SJSA1 (cell line): Measurements from ENCODE around the gene ACOXL. TPM values are rescaled to one million over a fixed set of nuclear protein-coding genes. Genes with fewer than 3 reads are reported as not detected.

Source experiments
- DNase-seq, 2 experiments: peaks; one replicate each; pipeline ENCODE4 v3.0.0-alpha.2; 2015 to 2020; ENCODE audit warnings: low spot score in 2 of 2, low read depth in 1 of 2
- H3K27ac ChIP-seq: fragments of 250-450 bp; sonication (Bioruptor Pico); 2 replicates; pipeline ENCODE4 v1.5.1; 2020; ENCODE audit warnings: mild to moderate bottlenecking, moderate library complexity
- H3K27me3 ChIP-seq: fragments of 250-450 bp; sonication (Bioruptor Pico); replicated peaks from 2 replicates; pipeline ENCODE4 v1.5.1; 2020; ENCODE audit warnings: mild to moderate bottlenecking, moderate library complexity
- H3K36me3 ChIP-seq: fragments of 250-450 bp; sonication (Bioruptor Pico); 2 replicates; pipeline ENCODE4 v1.5.1; 2020; ENCODE audit warnings: mild to moderate bottlenecking
- H3K4me1 ChIP-seq: fragments of 250-450 bp; sonication (Bioruptor Pico); replicated peaks from 2 replicates; pipeline ENCODE4 v1.6.1; 2021; ENCODE audit warnings: mild to moderate bottlenecking
- H3K4me3 ChIP-seq: fragments of 250-450 bp; sonication (Bioruptor Pico); 2 replicates; pipeline ENCODE4 v1.5.1; 2020; ENCODE audit warnings: mild to moderate bottlenecking
- H3K9me3 ChIP-seq: fragments of 250-450 bp; sonication (Bioruptor Pico); replicated peaks from 2 replicates; pipeline ENCODE4 v1.5.1; 2020; ENCODE audit warnings: mild to moderate bottlenecking
- total RNA-seq: library from RNA; depleted of rRNA; stranded (reverse); fragments of >200 nt; shearing (Covaris generic); gene quantifications from 2 replicates; pipeline ENCODE4 v1.2.3, GENCODE V29; 2014

Gene ACOXL
- total RNA-seq, 1 experiment from 2014 or later = not detected

DNA sequence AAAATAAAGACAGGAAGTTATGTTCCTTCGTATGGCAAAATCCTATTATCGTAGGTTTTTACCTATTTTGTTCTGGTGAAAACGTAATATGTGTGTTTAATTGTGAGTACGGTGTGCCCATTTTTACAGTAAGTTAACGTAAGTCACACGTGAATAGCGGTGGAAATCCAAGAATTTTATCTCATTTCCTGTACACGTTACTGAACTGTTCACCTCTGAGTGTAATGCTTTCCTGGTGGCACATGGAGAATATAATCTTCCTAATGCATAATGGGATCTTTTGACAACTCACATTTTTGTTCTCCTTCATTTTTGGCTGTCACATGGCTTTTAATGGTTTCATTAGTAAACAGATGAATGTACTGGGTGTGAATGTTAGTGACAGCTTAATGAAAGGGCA, 416.6 kb downstream of the ACOXL start:
- no peak overlapping the region for H3K27ac ChIP-seq
- no peak overlapping the region for H3K4me3 ChIP-seq
- H3K9me3 ChIP-seq = no peaks in the 10 kb centered on the region
- H3K27me3 ChIP-seq = no peaks in the 10 kb centered on the region
- no peaks in the 10 kb centered on the region for H3K36me3 ChIP-seq
- H3K4me1 ChIP-seq = no peaks in the 10 kb centered on the region
- no peak for DNase-seq

DNA sequence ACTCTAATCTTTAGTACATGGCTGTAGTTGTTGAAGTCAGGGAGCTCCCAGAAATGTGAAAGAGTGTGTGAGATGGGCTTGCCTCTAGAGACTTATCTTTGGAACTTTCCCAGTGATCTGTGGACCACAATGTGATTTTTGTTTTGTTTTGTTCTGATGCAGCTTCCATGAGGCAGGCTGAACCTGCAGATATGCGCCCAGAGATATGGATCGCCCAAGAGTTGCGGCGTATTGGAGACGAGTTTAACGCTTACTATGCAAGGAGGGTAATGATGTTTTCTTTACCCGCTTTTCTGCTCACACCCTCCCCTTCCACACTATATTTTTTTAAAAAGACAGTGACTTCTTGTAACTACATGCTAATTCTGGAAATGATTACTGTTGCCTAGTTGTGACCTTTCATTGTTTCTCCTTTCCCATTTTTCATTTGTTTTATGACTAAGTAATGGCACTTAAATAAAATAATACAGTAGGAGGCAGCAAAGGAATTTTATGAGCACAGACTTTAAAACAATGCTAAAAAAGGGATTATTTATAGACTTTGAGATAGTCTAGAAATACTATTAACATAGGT, 417.6 kb downstream of the ACOXL start:
- Histone ChIP-seq H3K27me3 (no peaks in the 10 kb centered on the region), H3K9me3 (no peaks in the 10 kb centered on the region), H3K4me3 (no peak overlapping the region), H3K27ac (no peak overlapping the region), H3K4me1 (no peaks in the 10 kb centered on the region), H3K36me3 (no peaks in the 10 kb centered on the region)
- DNase-seq = no peak

GRCh38 chr2:111154758-111155157, 422.4 kb downstream of the ACOXL start:
- no peak for DNase-seq
- no peaks in the 10 kb centered on the region for H3K9me3 ChIP-seq

DNA sequence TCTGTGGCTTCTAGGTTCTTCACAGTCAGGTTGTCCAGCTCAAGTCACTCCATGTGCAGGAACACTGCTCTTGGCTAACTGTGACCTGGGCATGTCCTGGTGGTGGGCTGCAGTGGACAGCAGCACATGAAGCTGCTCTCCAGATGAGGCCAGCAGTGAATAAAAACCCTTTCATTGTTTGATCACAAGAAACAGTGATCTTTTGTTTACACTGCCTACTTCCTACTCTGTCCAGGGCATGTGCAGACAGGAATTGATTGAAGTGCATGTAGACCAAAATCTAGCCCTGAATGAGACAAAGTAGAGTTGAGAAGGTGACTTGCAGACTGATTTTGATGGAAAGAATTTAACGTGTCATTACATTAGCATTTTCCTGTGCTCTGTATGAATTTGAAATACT, 423.2 kb downstream of the ACOXL start:
- Histone ChIP-seq H3K4me3 (no peak overlapping the region), H3K36me3 (no peaks in the 10 kb centered on the region), H3K27me3 (no peaks in the 10 kb centered on the region), H3K9me3 (no peaks in the 10 kb centered on the region), H3K27ac (no peak overlapping the region), H3K4me1 (peaks cover 12% of the 10 kb centered on the region)
- no peak for DNase-seq

More at GRCh38 chr2:111154758-111155157, 422.4 kb downstream of the ACOXL start:
- no peak overlapping the region for H3K27ac ChIP-seq
- H3K4me3 ChIP-seq = no peak overlapping the region
- no peaks in the 10 kb centered on the region for H3K27me3 ChIP-seq
- H3K4me1 ChIP-seq = peaks cover 4% of the 10 kb centered on the region
- H3K36me3 ChIP-seq = no peaks in the 10 kb centered on the region

GRCh38 chr2:111156529-111156928, 424.2 kb downstream of the ACOXL start:
- H3K27me3 ChIP-seq = no peaks in the 10 kb centered on the region
- H3K36me3 ChIP-seq = no peaks in the 10 kb centered on the region
- no peak for DNase-seq
- no peak overlapping the region for H3K27ac ChIP-seq
- H3K4me3 ChIP-seq = no peak overlapping the region
- H3K4me1 ChIP-seq = peaks cover 22% of the 10 kb centered on the region
- H3K9me3 ChIP-seq = no peaks in the 10 kb centered on the region

DNA sequence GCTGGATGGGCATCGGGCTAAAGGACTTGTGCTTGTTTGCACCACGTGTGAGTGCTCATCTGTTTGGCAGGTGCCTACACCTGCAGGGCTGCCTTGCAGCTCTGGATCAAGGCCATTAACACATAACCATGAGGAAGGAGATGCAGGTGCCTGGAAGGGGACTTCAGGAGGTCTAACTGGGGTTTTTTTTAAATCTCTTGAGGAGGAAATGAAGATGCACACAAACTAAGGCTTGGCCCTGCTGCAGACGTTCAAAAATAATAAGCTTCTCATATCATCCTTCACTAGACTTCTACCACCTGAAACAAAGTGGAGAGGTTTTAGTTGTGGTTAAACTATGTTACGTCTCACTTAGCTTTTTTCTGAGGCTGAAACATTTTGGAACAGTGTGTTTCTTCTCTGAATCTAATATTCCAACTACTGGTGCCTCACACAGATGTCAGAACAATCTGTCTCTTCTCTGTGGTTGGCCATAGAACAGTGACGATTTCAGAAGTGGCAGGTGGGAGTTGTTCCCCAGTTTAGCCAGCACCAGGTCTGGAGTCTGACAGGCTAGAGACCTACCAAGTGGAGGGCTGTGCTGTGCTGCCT, 424.8 kb downstream of the ACOXL start:
- Histone ChIP-seq H3K4me3 (no peak overlapping the region), H3K9me3 (no peaks in the 10 kb centered on the region), H3K36me3 (no peaks in the 10 kb centered on the region), H3K27me3 (no peaks in the 10 kb centered on the region), H3K4me1 (peaks cover 24% of the 10 kb centered on the region), H3K27ac (no peak overlapping the region)
- no peak for DNase-seq

DNA sequence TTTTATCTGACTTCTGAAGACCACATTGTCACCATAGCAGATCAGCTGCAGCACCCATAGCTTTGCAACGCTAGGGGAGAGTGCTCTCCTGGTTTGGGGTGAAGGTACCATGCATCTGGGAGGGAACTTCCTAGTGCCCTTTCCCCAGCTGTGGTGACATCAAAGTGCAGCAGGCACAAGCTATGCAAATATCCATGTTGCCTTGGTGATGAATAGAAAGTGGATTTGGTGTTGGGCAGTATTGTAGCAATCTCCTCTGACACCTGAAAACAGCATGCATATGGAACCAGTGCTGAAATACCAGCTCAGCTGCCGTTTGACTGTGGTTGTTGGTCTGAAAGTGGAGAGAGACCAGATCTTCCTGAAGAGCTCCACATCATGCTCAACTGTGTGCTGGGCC, 425.4 kb downstream of the ACOXL start:
- no peak for DNase-seq
- no peaks in the 10 kb centered on the region for H3K27me3 ChIP-seq
- peaks cover 29% of the 10 kb centered on the region for H3K4me1 ChIP-seq
- H3K27ac ChIP-seq = no peak overlapping the region
- H3K4me3 ChIP-seq = no peak overlapping the region
- no peaks in the 10 kb centered on the region for H3K9me3 ChIP-seq
- no peaks in the 10 kb centered on the region for H3K36me3 ChIP-seq

DNA sequence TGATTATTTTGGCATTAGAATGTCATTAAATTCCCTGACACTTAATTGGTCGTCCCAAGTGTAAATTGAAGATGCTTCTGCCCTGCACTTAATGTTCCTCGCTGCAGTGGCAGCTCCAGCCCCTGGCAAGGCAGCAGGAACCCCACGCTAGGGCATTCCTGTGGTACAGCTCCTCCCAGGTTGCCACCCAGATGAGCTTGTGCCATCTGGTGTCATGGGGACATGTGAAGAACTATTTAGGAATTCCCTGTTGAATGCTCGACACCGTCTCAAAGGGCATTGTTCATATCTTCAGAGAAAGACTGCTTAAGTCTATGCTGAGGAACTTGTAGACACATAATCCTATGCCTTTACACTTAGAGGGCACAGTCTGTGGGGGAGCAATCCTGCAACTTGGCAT, 427.3 kb downstream of the ACOXL start:
- H3K27me3 ChIP-seq = no peaks in the 10 kb centered on the region
- H3K4me3 ChIP-seq = no peak overlapping the region
- no peak overlapping the region for H3K27ac ChIP-seq
- no peaks in the 10 kb centered on the region for H3K9me3 ChIP-seq
- H3K4me1 ChIP-seq = peaks cover 37% of the 10 kb centered on the region
- H3K36me3 ChIP-seq = no peaks in the 10 kb centered on the region
- no peak for DNase-seq

- peak; percentile 49 to 53 for DNase-seq
- no peak overlapping the region for H3K27ac ChIP-seq
- no peaks in the 10 kb centered on the region for H3K27me3 ChIP-seq
- no peaks in the 10 kb centered on the region for H3K9me3 ChIP-seq
- H3K4me3 ChIP-seq = no peak overlapping the region
- no peaks in the 10 kb centered on the region for H3K36me3 ChIP-seq
- H3K4me1 ChIP-seq = peaks cover 37% of the 10 kb centered on the region
Measured at GRCh38 chr2:111160758-111161157, 428.4 kb downstream of the ACOXL start.

DNA sequence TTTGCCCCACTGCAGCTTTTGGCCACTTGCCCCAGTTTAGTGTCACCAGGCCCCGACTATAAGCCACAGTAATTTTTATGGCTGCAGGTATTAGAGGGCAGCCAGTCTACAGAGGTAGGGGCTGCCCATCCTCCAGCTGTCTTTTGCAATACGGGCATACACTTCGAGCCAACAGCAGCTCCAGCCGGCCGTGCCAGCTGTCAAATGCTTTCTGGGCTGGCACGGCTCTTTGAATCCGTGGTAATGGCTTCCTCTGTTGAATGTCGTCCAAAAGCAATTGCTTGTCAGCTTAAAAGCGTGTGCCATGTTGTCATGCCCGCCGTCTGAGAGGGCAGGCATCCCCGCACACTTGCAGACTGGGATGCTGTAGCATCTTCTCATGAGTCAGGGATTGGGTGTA, 429.6 kb downstream of the ACOXL start:
- Histone ChIP-seq H3K9me3 (no peaks in the 10 kb centered on the region), H3K27ac (no peak overlapping the region), H3K4me3 (no peak overlapping the region), H3K4me1 (peaks cover 37% of the 10 kb centered on the region), H3K27me3 (no peaks in the 10 kb centered on the region), H3K36me3 (no peaks in the 10 kb centered on the region)
- no peak for DNase-seq

GRCh38 chr2:111162718-111163331, 430.5 kb downstream of the ACOXL start:
- H3K27ac ChIP-seq = no peak overlapping the region
- H3K4me1 ChIP-seq = peaks cover 40% of the 10 kb centered on the region
- H3K9me3 ChIP-seq = no peaks in the 10 kb centered on the region
- H3K36me3 ChIP-seq = no peaks in the 10 kb centered on the region
- H3K27me3 ChIP-seq = no peaks in the 10 kb centered on the region
- no peak overlapping the region for H3K4me3 ChIP-seq
- peak in 1 of 2 experiments; percentile 24 for DNase-seq

DNA sequence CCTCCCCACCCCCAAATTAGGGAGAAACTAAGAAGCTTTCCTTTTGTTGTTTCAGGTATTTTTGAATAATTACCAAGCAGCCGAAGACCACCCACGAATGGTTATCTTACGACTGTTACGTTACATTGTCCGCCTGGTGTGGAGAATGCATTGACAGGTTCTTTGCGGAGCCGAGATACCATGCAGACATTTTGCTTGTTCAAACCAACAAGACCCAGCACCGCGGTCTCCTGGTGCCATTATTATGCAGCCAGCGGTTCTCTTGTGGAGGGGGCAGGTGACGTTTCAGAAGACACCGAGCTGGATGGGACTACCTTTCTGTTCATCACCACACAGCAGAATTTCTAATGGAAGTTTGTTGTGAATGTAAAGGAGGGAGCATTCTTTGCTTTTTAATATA, 431.7 kb downstream of the ACOXL start:
- Histone ChIP-seq H3K9me3 (no peaks in the 10 kb centered on the region), H3K4me1 (peaks cover 52% of the 10 kb centered on the region), H3K36me3 (no peaks in the 10 kb centered on the region), H3K4me3 (no peak overlapping the region), H3K27ac (no peak overlapping the region), H3K27me3 (no peaks in the 10 kb centered on the region)
- DNase-seq = no peak

DNA sequence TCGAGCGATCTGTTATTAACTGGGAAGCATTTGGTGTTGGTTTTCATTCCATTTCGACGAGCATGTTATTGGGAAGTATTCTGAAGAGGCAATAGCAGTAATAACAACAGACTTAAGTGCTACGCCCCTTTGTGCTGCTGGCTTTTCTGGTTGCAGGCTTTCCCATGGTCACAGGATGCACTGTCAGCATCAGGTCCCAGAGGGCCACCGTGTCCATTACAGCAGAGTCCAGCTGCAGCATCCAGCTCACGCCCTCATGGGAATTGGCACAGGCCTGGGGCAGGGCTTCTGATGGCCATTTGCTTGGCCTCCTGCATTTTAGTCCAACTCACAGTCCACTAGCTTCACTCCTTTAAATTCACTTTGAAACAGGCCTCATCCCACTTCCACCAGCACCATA, 432.7 kb downstream of the ACOXL start:
- no peak overlapping the region for H3K4me3 ChIP-seq
- H3K27me3 ChIP-seq = no peaks in the 10 kb centered on the region
- H3K27ac ChIP-seq = no peak overlapping the region
- no peaks in the 10 kb centered on the region for H3K36me3 ChIP-seq
- H3K9me3 ChIP-seq = no peaks in the 10 kb centered on the region
- H3K4me1 ChIP-seq = peaks cover 47% of the 10 kb centered on the region
- DNase-seq = no peak

- no peak overlapping the region for H3K27ac ChIP-seq
- DNase-seq = no peak
- H3K4me1 ChIP-seq = peaks cover 36% of the 10 kb centered on the region
- no peaks in the 10 kb centered on the region for H3K9me3 ChIP-seq
- no peaks in the 10 kb centered on the region for H3K36me3 ChIP-seq
- H3K4me3 ChIP-seq = no peak overlapping the region
- no peaks in the 10 kb centered on the region for H3K27me3 ChIP-seq
Measured at GRCh38 chr2:111166115-111166514, 433.7 kb downstream of the ACOXL start.
